NT2/D1 (cell line): ENCODE results near the gene LOXHD1.
A peak's percentile ranks its signal among the peaks of the same experiment; 100 is the strongest.

ENCODE experiments used
- DNase-seq: peaks from one replicate; pipeline ENCODE4 v3.0.0-alpha.2; 2011; ENCODE audit warnings: low read depth, low spot score
- H3K27me3 ChIP-seq: 2 replicates; pipeline ENCODE4 v1.6.0; 2011; ENCODE audit warnings: mild to moderate bottlenecking; ENCODE audit not compliant: insufficient read length, insufficient read depth
- H3K36me3 ChIP-seq: 2 replicates; pipeline ENCODE4 v1.6.1; 2011; ENCODE audit warnings: mild to moderate bottlenecking, low read length, mixed read lengths; ENCODE audit not compliant: insufficient read depth, insufficient read length
- H3K4me1 ChIP-seq: 2 replicates; pipeline ENCODE4 v1.5.1; 2011; ENCODE audit not compliant: insufficient read depth, insufficient read length
- H3K4me3 ChIP-seq: 2 replicates; pipeline ENCODE4 v1.5.1; 2011; ENCODE audit warnings: low read depth; ENCODE audit not compliant: insufficient read length
- H3K9ac ChIP-seq: 2 replicates; pipeline ENCODE4 v1.6.0; 2011; ENCODE audit warnings: low read depth; ENCODE audit not compliant: insufficient read length
- H3K9me3 ChIP-seq: 2 replicates; pipeline ENCODE4 v1.5.1; 2011; ENCODE audit warnings: mild to moderate bottlenecking, low read length; ENCODE audit not compliant: insufficient read depth
- SUZ12 ChIP-seq: IDR thresholded peaks from 2 replicates; pipeline ENCODE4 v1.6.1; 2011; ENCODE audit not compliant: insufficient read length, insufficient read depth; ENCODE audit errors: extremely low read depth
- YY1 ChIP-seq: IDR thresholded peaks from 2 replicates; pipeline ENCODE4 v1.6.1; 2011; ENCODE audit not compliant: insufficient read length, insufficient read depth
- ZNF274 ChIP-seq: IDR thresholded peaks from 2 replicates; pipeline ENCODE4 v1.6.1; 2011; ENCODE audit warnings: mild to moderate bottlenecking, low read depth, low read length

The LOXHD1 gene

GRCh38 chr18:46657115-46657955 is at the start of gene LOXHD1:
Gene LOXHD1, minus strand, starts transcription at chr18:46657220. Its CDS starts 187 bp downstream, at chr18:46657033.
- peak within 1 kb of the TSS; percentile 64 for H3K9ac ChIP-seq
- H3K4me3 ChIP-seq = peak within 1 kb of the TSS; percentile 29

GRCh38 chr18:46705521-46705920 is 48.5 kb upstream of the LOXHD1 start:
- Histone ChIP-seq H3K9ac (no peak overlapping the region), H3K4me3 (no peak overlapping the region), H3K4me1 (peaks cover 7% of the 10 kb centered on the region), H3K27me3 (no peaks in the 10 kb centered on the region), H3K9me3 (no peaks in the 10 kb centered on the region), H3K36me3 (no peaks in the 10 kb centered on the region)
- TF ChIP-seq SUZ12 (no peak), ZNF274 (no peak), YY1 (no peak)
- DNase-seq = no peak

More at GRCh38 chr18:46657115-46657955, at the start of gene LOXHD1:
- DNase-seq = no peak
- Histone ChIP-seq H3K36me3 (no peaks in the 10 kb centered on the region), H3K27me3 (peaks cover 13% of the 10 kb centered on the region), H3K4me1 (no peaks in the 10 kb centered on the region), H3K9me3 (no peaks in the 10 kb centered on the region; the same call in 1 of the 2 replicates)
- TF ChIP-seq ZNF274 (no peak), SUZ12 (no peak), YY1 (no peak)

GRCh38 chr18:46704816-46705215 is 47.8 kb upstream of the LOXHD1 start:
- TF ChIP-seq ZNF274 (no peak), SUZ12 (no peak), YY1 (no peak)
- H3K9me3 ChIP-seq = no peaks in the 10 kb centered on the region
- H3K4me3 ChIP-seq = no peak overlapping the region
- no peak overlapping the region for H3K9ac ChIP-seq
- H3K27me3 ChIP-seq = no peaks in the 10 kb centered on the region
- H3K36me3 ChIP-seq = no peaks in the 10 kb centered on the region
- H3K4me1 ChIP-seq = peaks cover 7% of the 10 kb centered on the region
- no peak for DNase-seq

GRCh38 chr18:46704189-46704588 is 47.2 kb upstream of the LOXHD1 start:
- Histone ChIP-seq H3K9ac (no peak overlapping the region), H3K4me3 (no peak overlapping the region), H3K36me3 (no peaks in the 10 kb centered on the region), H3K9me3 (no peaks in the 10 kb centered on the region), H3K4me1 (peaks cover 7% of the 10 kb centered on the region), H3K27me3 (no peaks in the 10 kb centered on the region)
- no peak for DNase-seq
- TF ChIP-seq SUZ12 = no peak
- no peak for TF ChIP-seq YY1
- TF ChIP-seq ZNF274 = no peak

- no peak for DNase-seq
- H3K9ac ChIP-seq = peak overlapping the region; percentile 8
- H3K4me3 ChIP-seq = no peak overlapping the region
- no peaks in the 10 kb centered on the region for H3K9me3 ChIP-seq
- no peaks in the 10 kb centered on the region for H3K36me3 ChIP-seq
- H3K4me1 ChIP-seq = peaks cover 7% of the 10 kb centered on the region
- no peaks in the 10 kb centered on the region for H3K27me3 ChIP-seq
- TF ChIP-seq ZNF274 (no peak), SUZ12 (no peak), YY1 (no peak)
Measured at GRCh38 chr18:46702471-46702870, 45.5 kb upstream of the LOXHD1 start.

- TF ChIP-seq YY1 (no peak), ZNF274 (no peak), SUZ12 (no peak)
- H3K4me1 ChIP-seq = peaks cover 2% of the 10 kb centered on the region
- DNase-seq = no peak
Measured at GRCh38 chr18:46700066-46700824, 43.2 kb upstream of the LOXHD1 start.

GRCh38 chr18:46696702-46697101 is 39.7 kb upstream of the LOXHD1 start:
- DNase-seq = no peak
- H3K27me3 ChIP-seq = no peaks in the 10 kb centered on the region
- H3K4me1 ChIP-seq = peaks cover 2% of the 10 kb centered on the region
- no peaks in the 10 kb centered on the region for H3K36me3 ChIP-seq
- H3K9me3 ChIP-seq = no peaks in the 10 kb centered on the region
- no peak overlapping the region for H3K9ac ChIP-seq
- TF ChIP-seq SUZ12 (no peak), YY1 (no peak), ZNF274 (no peak)
- H3K4me3 ChIP-seq = no peak overlapping the region

More at GRCh38 chr18:46700066-46700824, 43.2 kb upstream of the LOXHD1 start:
- Histone ChIP-seq H3K9ac (no peak overlapping the region), H3K36me3 (no peaks in the 10 kb centered on the region), H3K4me3 (no peak overlapping the region), H3K9me3 (no peaks in the 10 kb centered on the region), H3K27me3 (no peaks in the 10 kb centered on the region)
